HepG2 (cell line): ENCODE results near the gene GPR39. TPM values are rescaled to one million over a fixed set of nuclear protein-coding genes. Genes with fewer than 3 reads are reported as not detected.

Experiments used
- ATAC-seq: fragments of 200-7000 bp; cut with Tn5 transposase; 3 replicates; pipeline ENCODE4 v1.9.1; 2020; ENCODE audit warnings: mild to moderate bottlenecking, moderate library complexity
- BruUV-seq: library from RNA; stranded (reverse); fragments of 400-500 nt; replicated peaks from 2 replicates; lab custom pipeline; 2021; lab: Mats Ljungman, UMichigan
- CTCF ChIA-PET: fragments of 300-600 bp; formaldehyde crosslinking; extraction: SDS; loops from one replicate; lab custom pipeline; 2021; ENCODE audit warnings: low total read pairs, inconsistent platforms, low intra/inter-chr PET ratio; lab: Yijun Ruan, JAX
- POLR2A ChIA-PET: fragments of 350-600 bp; sonication (Branson Sonifier 250); formaldehyde crosslinking; loops from one replicate; lab custom pipeline; 2020; ENCODE audit warnings: antibody characterized with exemption, inconsistent platforms; lab: Yijun Ruan, JAX
- DNase-seq: peaks from one replicate; pipeline ENCODE4 v3.0.0-alpha.2; 2015; ENCODE audit warnings: low spot score
- FAIRE-seq: peaks from 3 replicates; lab custom pipeline; 2011; peaks lifted over from hg19 to GRCh38; lab: Jason Lieb, UNC
- H2AFZ ChIP-seq: one replicate; pipeline ENCODE4 v1.6.1; 2011; ENCODE audit warnings: low read length, inconsistent platforms
- H3K27ac ChIP-seq: fragments of 300-600 bp; 3 replicates; pipeline ENCODE4 v1.8.0; 2011; ENCODE audit warnings: mixed run types, mild to moderate bottlenecking, mixed read lengths, low read length, inconsistent platforms; ENCODE audit not compliant: insufficient read depth; ENCODE audit errors: extremely low read length
- H3K27me3 ChIP-seq, 2 experiments: fragments of 200-600 bp in 1 of 2; 2 replicates in 1 of 2; 3 replicates in 1 of 2; pipeline versions ENCODE4 v1.6.0 to v1.8.0; 2011; ENCODE audit warnings: low read length in 2 of 2, mild to moderate bottlenecking in 2 of 2, moderate library complexity in 2 of 2, inconsistent platforms in 1 of 2; ENCODE audit not compliant: insufficient read depth in 2 of 2, control insufficient read depth in 1 of 2
- H3K36me3 ChIP-seq, 2 experiments: fragments of 200-600 bp in 1 of 2; replicated peaks in 1 of 2; 2 replicates in 1 of 2; 3 replicates in 1 of 2; pipeline versions ENCODE4 v1.5.1 to v1.8.0; 2011; ENCODE audit warnings: low read length in 2 of 2, inconsistent platforms in 1 of 2; ENCODE audit not compliant: insufficient read depth in 2 of 2, control insufficient read depth in 1 of 2
- H3K4me1 ChIP-seq: 2 replicates; pipeline ENCODE4 v1.5.1; 2012; ENCODE audit warnings: low read length, inconsistent platforms; ENCODE audit not compliant: insufficient read depth
- H3K4me2 ChIP-seq: 2 replicates; pipeline ENCODE4 v1.6.0; 2011; ENCODE audit warnings: low read depth, low read length, inconsistent platforms
- H3K4me3 ChIP-seq, 3 experiments: fragments of 200-600 bp in 1 of 3; sonication (generic), shearing (Covaris generic) in 1 of 3; replicated peaks in 1 of 3; 2 replicates each; pipeline ENCODE4 v1.5.1; 2011 to 2016; ENCODE audit warnings: low read length in 3 of 3, inconsistent platforms in 2 of 3, low read depth in 2 of 3, mild to moderate bottlenecking in 2 of 3, control low read depth in 1 of 3, mixed read lengths in 1 of 3; ENCODE audit not compliant: insufficient read depth in 1 of 3
- H3K79me2 ChIP-seq: one replicate; pipeline ENCODE4 v1.6.1; 2011; ENCODE audit warnings: low read length, inconsistent platforms; ENCODE audit not compliant: insufficient read depth
- H3K9ac ChIP-seq: 2 replicates; pipeline ENCODE4 v1.6.0; 2011; ENCODE audit warnings: mild to moderate bottlenecking, low read depth, low read length, inconsistent platforms; ENCODE audit not compliant: insufficient read depth
- H3K9me3 ChIP-seq: 2 replicates; pipeline ENCODE4 v1.5.1; 2012; ENCODE audit warnings: mild to moderate bottlenecking, low read length
- H4K20me1 ChIP-seq: 2 replicates; pipeline ENCODE4 v1.6.0; 2011; ENCODE audit warnings: inconsistent platforms, mild to moderate bottlenecking, low read length, moderate library complexity; ENCODE audit not compliant: insufficient read depth
- E2F5 ChIP-seq: sonication (generic); formaldehyde crosslinking; conservative IDR thresholded peaks from 2 replicates; pipeline ENCODE4 v1.4.0; 2020; ENCODE audit warnings: missing genetic modification reagents
- ESRRA ChIP-seq: sonication (generic); formaldehyde crosslinking; IDR thresholded peaks from 2 replicates; pipeline ENCODE4 v1.5.1; 2020; ENCODE audit warnings: mild to moderate bottlenecking, low read depth, missing genetic modification reagents
- KLF11 ChIP-seq: IDR thresholded peaks from 2 replicates; pipeline ENCODE4 v1.6.1; 2016; ENCODE audit warnings: missing compliant biosample characterization
- MXD4 ChIP-seq: IDR thresholded peaks from 2 replicates; pipeline ENCODE4 v1.6.1; 2016; ENCODE audit warnings: mild to moderate bottlenecking, missing biosample characterization, missing genetic modification reagents
- PITX1 ChIP-seq: sonication (generic); formaldehyde crosslinking; IDR thresholded peaks from 2 replicates; pipeline ENCODE4 v1.5.1; 2020; ENCODE audit warnings: mild to moderate bottlenecking, missing genetic modification reagents
- SMAD9 ChIP-seq: sonication (generic); formaldehyde crosslinking; IDR thresholded peaks from 2 replicates; pipeline ENCODE4 v1.5.1; 2020; ENCODE audit warnings: mild to moderate bottlenecking, missing genetic modification reagents
- SPEN ChIP-seq: sonication (generic); formaldehyde crosslinking; IDR thresholded peaks from 2 replicates; pipeline ENCODE4 v1.5.1; 2020; ENCODE audit warnings: low read depth, mild to moderate bottlenecking, missing genetic modification reagents
- TCF7L2 ChIP-seq: IDR thresholded peaks from 2 replicates; pipeline ENCODE4 v1.6.1; 2011; ENCODE audit warnings: mild to moderate bottlenecking, low read depth, low read length, moderate library complexity
- TOPORS ChIP-seq: sonication (generic); formaldehyde crosslinking; IDR thresholded peaks from 2 replicates; pipeline ENCODE4 v1.8.0; 2023; ENCODE audit warnings: mild to moderate bottlenecking, missing genetic modification reagents
- WIZ ChIP-seq: sonication (generic); formaldehyde crosslinking; IDR thresholded peaks from 2 replicates; pipeline ENCODE4 v1.5.1; 2020; ENCODE audit warnings: mild to moderate bottlenecking, missing genetic modification reagents
- ZBTB7B ChIP-seq: sonication (generic); formaldehyde crosslinking; IDR thresholded peaks from 2 replicates; pipeline ENCODE4 v1.4.0; 2020; ENCODE audit warnings: missing genetic modification reagents
- ZFP36L2 ChIP-seq: sonication (generic); formaldehyde crosslinking; IDR thresholded peaks from 2 replicates; pipeline ENCODE4 v1.4.0; 2020; ENCODE audit warnings: missing genetic modification reagents
- ZKSCAN8 ChIP-seq: IDR thresholded peaks from 2 replicates; pipeline ENCODE4 v1.6.1; 2016; ENCODE audit warnings: borderline replicate concordance, missing genetic modification reagents, missing compliant biosample characterization
- ZNF232 ChIP-seq: sonication (generic); formaldehyde crosslinking; IDR thresholded peaks from 2 replicates; pipeline ENCODE4 v1.4.0; 2020; ENCODE audit warnings: missing genetic modification reagents, borderline replicate concordance
- ZNF337 ChIP-seq: sonication (generic); formaldehyde crosslinking; IDR thresholded peaks from 2 replicates; pipeline ENCODE4 v1.5.1; 2020; ENCODE audit warnings: missing genetic modification reagents, low read depth, mild to moderate bottlenecking, borderline replicate concordance
- ZNF33B ChIP-seq: sonication (generic); formaldehyde crosslinking; IDR thresholded peaks from 2 replicates; pipeline ENCODE4 v1.5.1; 2020; ENCODE audit warnings: mild to moderate bottlenecking, missing genetic modification reagents
- ZNF563 ChIP-seq: sonication (generic); formaldehyde crosslinking; IDR thresholded peaks from 2 replicates; pipeline ENCODE4 v1.8.0; 2022; ENCODE audit warnings: mild to moderate bottlenecking, moderate library complexity, missing genetic modification reagents
- ZNF597 ChIP-seq: sonication (generic); formaldehyde crosslinking; IDR thresholded peaks from 2 replicates; pipeline ENCODE4 v1.5.0; 2020; ENCODE audit warnings: missing genetic modification reagents
- ZNF773 ChIP-seq: sonication (generic); formaldehyde crosslinking; IDR thresholded peaks from 2 replicates; pipeline ENCODE4 v1.4.0; 2020; ENCODE audit warnings: missing genetic modification reagents, borderline replicate concordance
- ZSCAN25 ChIP-seq: sonication (generic); formaldehyde crosslinking; IDR thresholded peaks from 2 replicates; pipeline ENCODE4 v1.8.0; 2022; ENCODE audit warnings: mild to moderate bottlenecking, missing genetic modification reagents
- WGBS: methylation state at CpG from one replicate; pipeline ENCODE4 v1.1.6; 2017; ENCODE audit warnings: low lambda C conversion rate; 5-methylcytosine and 5-hydroxymethylcytosine counted together
- in situ Hi-C: cut with HindIII; loops from 2 replicates; pipeline ENCODE4 v1.10.0; 2017; ENCODE audit warnings: low pct_unique_long_range_greater_than_20kb; ENCODE audit not compliant: extremely low pct_ligation_motif_present
- intact Hi-C: fragments of 100-400 bp; cut with micrococcal nuclease; formaldehyde crosslinking; loops from one replicate; pipeline ENCODE4 v1.10.0; 2022; ENCODE audit not compliant: unreplicated experiment
- polyA plus RNA-seq, 8 experiments: library from polyadenylated mRNA; depleted of rRNA in 3 of 8; stranded (reverse) in 7 of 8; unstranded in 1 of 8; fragments of >200 nt; fragmentation: Illumina TruSeq in 4 of 8; extraction: Trizol in 4 of 8; gene quantifications; 2 replicates each; pipeline versions ENCODE4 v1.2.1 to v1.2.3, GENCODE V29; 2011 to 2016; ENCODE audit warnings: low read depth in 4 of 8, missing spikeins in 1 of 8, mixed read lengths in 1 of 8; ENCODE audit not compliant: insufficient read depth in 1 of 8
- total RNA-seq, 5 experiments: library from RNA; depleted of rRNA; stranded (reverse); fragments of >200 nt; fragmentation: Illumina TruSeq; extraction: Trizol; gene quantifications; 2 replicates each; pipeline ENCODE4 v1.2.3, GENCODE V29; 2016; ENCODE audit warnings: low read depth in 1 of 5
- TF ChIP-seq, protein P1 (sequence below): IDR thresholded peaks from 2 replicates; pipeline ENCODE4 v1.6.1; 2016
- TF ChIP-seq, protein P2 (sequence below): IDR thresholded peaks from 2 replicates; pipeline ENCODE4 v1.6.1; 2016; ENCODE audit warnings: missing compliant biosample characterization, missing genetic modification reagents, borderline replicate concordance

The GPR39 gene
- total and polyA plus RNA-seq, 2 of the 13 experiments (the other 11 are each of a cell fraction or from before 2014, with no cell fraction given), result 0.16 to 0.62 TPM

GRCh38 chr2:132400901-132401240, 15.7 kb upstream of the GPR39 start (continued):
- TF ChIP-seq ZBTB7B (CRISPR knock-in tag), result no peak
- no peak for TF ChIP-seq ZNF232 (CRISPR knock-in tag)
- TF ChIP-seq PITX1 (CRISPR knock-in tag), result no peak
- TF ChIP-seq E2F5 (CRISPR knock-in tag), result no peak
- no peak for TF ChIP-seq SMAD9
- TF ChIP-seq, protein P1, sequence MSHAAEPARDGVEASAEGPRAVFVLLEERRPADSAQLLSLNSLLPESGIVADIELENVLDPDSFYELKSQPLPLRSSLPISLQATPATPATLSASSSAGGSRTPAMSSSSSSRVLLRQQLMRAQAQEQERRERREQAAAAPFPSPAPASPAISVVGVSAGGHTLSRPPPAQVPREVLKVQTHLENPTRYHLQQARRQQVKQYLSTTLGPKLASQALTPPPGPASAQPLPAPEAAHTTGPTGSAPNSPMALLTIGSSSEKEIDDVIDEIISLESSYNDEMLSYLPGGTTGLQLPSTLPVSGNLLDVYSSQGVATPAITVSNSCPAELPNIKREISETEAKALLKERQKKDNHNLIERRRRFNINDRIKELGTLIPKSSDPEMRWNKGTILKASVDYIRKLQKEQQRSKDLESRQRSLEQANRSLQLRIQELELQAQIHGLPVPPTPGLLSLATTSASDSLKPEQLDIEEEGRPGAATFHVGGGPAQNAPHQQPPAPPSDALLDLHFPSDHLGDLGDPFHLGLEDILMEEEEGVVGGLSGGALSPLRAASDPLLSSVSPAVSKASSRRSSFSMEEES (CRISPR knock-in tag), result no peak
- TF ChIP-seq SPEN (CRISPR knock-in tag), result no peak
- TF ChIP-seq TCF7L2, result no peak
- no peak for TF ChIP-seq ZNF337 (CRISPR knock-in tag)

DNA sequence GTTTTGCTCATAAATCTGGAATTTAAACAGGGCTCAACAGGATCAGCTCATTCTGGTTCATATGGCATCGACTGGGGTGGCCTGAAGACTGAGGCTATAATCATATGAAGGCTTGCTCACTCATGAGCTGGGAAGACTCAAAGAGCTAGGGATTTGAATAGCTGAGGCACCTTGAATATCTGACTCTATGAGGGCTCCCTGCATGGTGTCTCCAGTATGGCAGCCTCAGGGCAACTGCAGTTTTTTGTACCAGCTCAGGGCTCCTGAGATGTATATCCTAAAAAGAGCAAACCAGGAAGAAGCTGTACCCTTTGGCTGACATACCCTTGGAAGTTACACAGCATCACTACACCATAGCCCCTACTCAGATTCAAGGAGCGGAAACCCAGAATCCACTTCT, 15.3 kb upstream of the GPR39 start:
- no TSS peak for BruUV-seq
- Histone ChIP-seq H3K9me3 (no peaks in the 10 kb centered on the region), H2AFZ (no peak overlapping the region), H3K27ac (no peak overlapping the region), H3K4me2 (no peak overlapping the region), H3K27me3 (no peaks in the 10 kb centered on the region), H3K79me2 (no peaks in the 10 kb centered on the region), H3K9ac (no peak overlapping the region), H3K4me1 (no peaks in the 10 kb centered on the region), H4K20me1 (no peaks in the 10 kb centered on the region), H3K4me3 (no peak overlapping the region), H3K36me3 (no peaks in the 10 kb centered on the region)
- WGBS, result 49% methylated on average over 2 of the region's 2 CpGs
- CTCF ChIA-PET, result no interaction called here
- ATAC-seq (no peak), DNase-seq (no peak), FAIRE-seq (no peak)
- intact Hi-C loops (no loop called here), in situ Hi-C loops (no loop called here)
- POLR2A ChIA-PET, result no interaction called here
- TF ChIP-seq ESRRA (CRISPR knock-in tag) (no peak), ZNF563 (CRISPR knock-in tag) (no peak), WIZ (CRISPR knock-in tag) (no peak), ZFP36L2 (CRISPR knock-in tag) (no peak), ZNF33B (CRISPR knock-in tag) (no peak), MXD4 (no peak), TOPORS (no peak), ZKSCAN8 (no peak), ZNF597 (CRISPR knock-in tag) (no peak), ZSCAN25 (no peak), ZNF773 (CRISPR knock-in tag) (no peak), KLF11 (CRISPR knock-in tag) (no peak)
- TF ChIP-seq, protein P2, sequence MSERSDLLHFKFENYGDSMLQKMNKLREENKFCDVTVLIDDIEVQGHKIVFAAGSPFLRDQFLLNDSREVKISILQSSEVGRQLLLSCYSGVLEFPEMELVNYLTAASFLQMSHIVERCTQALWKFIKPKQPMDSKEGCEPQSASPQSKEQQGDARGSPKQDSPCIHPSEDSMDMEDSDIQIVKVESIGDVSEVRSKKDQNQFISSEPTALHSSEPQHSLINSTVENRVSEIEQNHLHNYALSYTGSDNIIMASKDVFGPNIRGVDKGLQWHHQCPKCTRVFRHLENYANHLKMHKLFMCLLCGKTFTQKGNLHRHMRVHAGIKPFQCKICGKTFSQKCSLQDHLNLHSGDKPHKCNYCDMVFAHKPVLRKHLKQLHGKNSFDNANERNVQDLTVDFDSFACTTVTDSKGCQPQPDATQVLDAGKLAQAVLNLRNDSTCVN (CRISPR knock-in tag), result no peak
